Muscle of arm (tissue), 12 donors: ENCODE results near the gene AHDC1. TPM values are rescaled to one million over a fixed set of nuclear protein-coding genes. Genes with fewer than 3 reads are reported as not detected.
"Not testable (repeated sequence)": the region's sequence is repeated elsewhere in the genome, so short reads cannot be mapped to it uniquely, and the experiment has no call there.

Experiments
- DNase-seq: peaks from one replicate; pipeline ENCODE4 v3.0.0-alpha.2; 2013
- polyA plus RNA-seq, 12 donors: library from polyadenylated mRNA; unstranded; fragments of 120-200 nt; gene quantifications; one replicate each; pipeline ENCODE4 v1.2.1, GENCODE V29; 2013; ENCODE audit not compliant: insufficient read length in 12 of 12

AHDC1 gene
- polyA plus RNA-seq, 12 donors, result 67.2 to 136 (median 80.7) TPM; not detected in 1

DNA sequence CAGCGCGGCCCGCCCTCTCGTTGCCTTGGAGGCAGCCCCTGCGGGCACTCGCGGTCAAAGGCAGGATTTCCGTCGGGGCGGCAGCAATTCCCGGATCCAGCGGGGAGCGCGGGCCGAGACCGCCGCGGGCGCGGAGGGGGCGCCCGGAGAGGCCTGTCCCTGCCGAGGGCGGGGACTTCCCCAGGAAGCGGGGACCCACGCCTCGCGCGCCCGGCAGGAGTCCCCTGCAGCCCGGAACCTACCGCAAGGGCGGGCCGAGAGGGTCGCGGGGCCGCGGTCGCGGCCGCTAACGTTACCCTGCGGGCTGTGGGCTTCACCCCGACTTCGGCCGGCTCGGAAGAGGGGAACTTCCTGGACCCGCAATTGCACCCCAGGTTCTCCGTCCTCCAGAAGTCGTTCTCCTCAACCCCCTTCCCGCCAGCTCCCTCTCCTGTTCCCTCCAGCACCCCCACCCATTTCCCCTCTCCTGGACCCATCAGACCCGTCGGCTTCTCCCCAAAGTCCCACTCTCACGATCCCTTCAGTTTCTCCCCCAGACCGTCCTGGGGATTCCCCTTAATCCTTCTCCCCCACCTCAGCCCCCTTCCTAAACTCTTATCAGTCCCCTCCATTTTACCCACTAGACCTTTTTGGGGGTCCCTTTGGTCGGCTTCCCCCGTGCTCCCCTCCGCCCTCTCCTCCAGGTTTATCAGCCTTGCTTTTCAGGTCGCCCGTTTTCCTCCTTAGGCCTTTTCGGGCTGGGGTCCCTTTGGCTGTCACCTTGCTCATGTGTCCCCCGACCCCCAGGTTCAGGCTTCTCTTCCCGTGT lies 30.4 kb upstream of the AHDC1 start:
- DNase-seq, result no peak

GRCh38 chr1:27633640-27634176 lies 29.8 kb upstream of the AHDC1 start:
- no peak for DNase-seq

- no peak for DNase-seq
Measured at GRCh38 chr1:27633298-27633610, 29.3 kb upstream of the AHDC1 start.

- no peak for DNase-seq
Measured at GRCh38 chr1:27632387-27633297, 28.7 kb upstream of the AHDC1 start.

- DNase-seq, result no peak
Measured at GRCh38 chr1:27630859-27631491, 27.0 kb upstream of the AHDC1 start.

GRCh38 chr1:27628712-27629111 lies 24.8 kb upstream of the AHDC1 start:
- DNase-seq, result no peak

- DNase-seq, result not testable (repeated sequence)
Measured at GRCh38 chr1:27627733-27628132, 23.8 kb upstream of the AHDC1 start.

GRCh38 chr1:27627061-27627460 lies 23.1 kb upstream of the AHDC1 start:
- no peak for DNase-seq

- DNase-seq, result no peak
Measured at GRCh38 chr1:27626031-27626935, 22.3 kb upstream of the AHDC1 start.

DNA sequence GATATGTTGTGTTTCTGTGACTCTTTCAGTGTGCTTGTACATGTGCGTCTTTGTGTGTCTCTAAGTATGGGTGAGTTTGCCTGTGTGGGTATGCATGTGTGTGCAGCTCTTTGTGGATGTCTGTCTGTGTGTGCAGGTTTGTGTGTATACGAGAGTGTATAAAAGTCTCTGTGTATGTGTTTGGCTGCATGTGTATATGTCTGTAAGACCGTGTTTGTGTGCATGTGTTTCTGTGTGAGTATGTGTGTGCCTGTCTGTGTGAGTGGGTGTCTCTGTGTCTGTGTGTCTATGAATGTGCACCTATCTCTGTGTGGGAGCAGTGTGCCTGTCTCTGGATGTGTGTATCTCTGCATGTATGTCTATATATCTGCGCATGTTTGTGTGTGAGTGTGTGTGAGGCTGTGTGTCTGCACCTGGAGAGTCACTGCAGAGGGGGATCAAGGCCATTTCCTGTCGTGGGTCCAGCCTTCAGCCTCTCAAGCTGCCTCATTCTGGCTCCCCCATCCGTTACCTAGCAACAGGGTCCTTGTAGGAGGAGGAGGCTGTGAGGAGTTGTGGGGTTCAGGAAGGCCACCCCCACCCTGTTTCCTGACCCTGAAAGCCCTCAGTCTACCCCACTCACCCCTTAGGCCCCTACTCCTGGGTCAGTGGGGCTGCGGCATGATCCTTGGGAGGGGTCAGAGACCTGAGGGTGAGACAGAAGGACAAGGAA lies 20.7 kb upstream of the AHDC1 start:
- no peak for DNase-seq

DNA sequence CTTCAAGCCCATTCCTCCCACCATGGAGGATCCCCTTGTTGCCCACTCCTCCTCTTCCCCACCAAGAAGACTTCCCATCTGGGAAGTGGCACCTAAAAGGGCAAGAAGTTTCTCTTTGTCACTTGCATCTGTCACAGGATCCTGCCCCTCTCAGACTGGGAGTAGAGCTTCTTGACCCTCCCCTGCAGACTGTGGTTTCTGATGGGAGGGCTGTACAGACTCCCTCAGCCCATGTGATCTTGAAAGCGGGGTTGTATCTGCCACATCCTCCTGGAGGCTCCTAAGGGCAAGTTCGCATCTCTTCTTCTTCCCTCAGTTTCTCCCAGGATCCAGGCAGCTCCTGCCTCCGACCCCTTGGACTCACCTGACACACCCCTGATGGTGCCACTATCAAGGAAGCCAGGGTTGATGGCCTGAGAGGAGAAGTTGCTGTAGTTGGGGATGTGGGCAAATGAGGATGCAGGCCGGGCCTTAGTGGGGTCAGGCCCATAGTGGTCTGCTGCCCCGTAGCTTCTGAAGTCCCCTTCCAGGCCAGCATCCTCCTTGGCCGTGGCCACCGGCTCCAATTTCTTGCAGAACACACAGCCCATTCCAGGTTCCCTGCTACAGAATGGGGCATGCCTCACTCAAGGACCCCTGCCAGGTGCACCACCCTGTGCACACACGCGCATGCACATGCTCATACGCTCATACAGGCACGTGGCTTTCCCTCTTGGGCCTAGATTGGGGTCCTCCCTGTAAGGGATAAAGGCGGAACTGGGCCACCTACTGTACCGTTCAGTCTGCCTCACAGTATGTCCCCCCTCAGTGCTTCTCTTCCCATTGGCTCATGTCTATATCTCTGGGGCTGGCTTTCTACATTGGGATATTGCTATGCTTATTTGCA lies 19.6 kb upstream of the AHDC1 start:
- no peak for DNase-seq

DNA sequence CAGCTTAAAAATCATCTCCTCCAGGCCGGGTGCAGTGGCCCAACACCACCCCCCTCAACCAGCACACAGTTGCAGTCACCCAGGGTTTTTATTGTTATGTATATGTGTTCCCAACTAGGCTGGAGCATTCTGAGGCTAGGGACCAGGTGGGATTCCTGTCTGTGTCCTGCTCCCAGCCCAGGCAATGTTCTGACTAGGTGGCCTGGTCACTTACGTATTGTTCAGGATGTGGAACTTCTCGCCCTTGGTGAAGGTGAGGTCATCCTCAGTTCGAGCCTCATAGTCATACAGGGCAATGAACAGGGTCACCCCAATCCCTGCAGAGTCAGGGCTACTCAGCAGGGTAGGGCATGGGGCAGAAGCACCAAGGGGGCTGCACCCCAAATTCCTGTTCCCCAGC lies 18.9 kb upstream of the AHDC1 start:
- DNase-seq, result no peak

GRCh38 chr1:27621051-27621920 lies 17.3 kb upstream of the AHDC1 start:
- DNase-seq, result no peak

DNA sequence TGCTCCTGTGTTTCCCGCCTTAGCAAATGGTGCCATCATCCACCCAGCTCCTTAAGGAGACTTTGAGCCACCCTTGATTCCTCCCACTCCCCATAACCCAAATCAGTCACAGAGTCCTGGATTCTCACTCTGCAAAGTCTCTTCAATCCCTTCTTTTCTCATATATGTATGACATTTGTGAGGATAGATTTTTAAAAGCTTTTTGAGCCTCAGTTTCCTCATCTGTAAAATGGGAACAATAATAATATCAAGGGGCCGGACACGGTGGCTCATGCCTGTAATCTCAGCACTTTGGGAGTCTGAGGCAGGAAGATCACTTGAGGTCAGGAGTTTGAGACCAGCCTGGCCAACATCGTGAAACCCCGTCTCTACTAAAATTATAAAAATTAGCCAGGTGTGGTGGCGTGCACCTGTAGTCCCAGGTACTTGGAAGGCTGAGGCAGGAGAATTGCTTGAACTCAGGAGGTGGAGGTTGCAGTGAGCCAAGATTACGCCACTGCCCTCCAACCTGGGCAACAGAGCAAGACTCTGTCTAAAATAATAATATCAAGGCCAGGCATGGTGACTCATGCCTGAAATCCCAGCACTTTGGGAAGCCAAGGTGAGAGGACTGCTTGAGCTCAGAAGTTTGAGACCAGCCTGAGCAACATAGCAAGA lies 16.0 kb upstream of the AHDC1 start:
- not testable (repeated sequence) for DNase-seq

DNA sequence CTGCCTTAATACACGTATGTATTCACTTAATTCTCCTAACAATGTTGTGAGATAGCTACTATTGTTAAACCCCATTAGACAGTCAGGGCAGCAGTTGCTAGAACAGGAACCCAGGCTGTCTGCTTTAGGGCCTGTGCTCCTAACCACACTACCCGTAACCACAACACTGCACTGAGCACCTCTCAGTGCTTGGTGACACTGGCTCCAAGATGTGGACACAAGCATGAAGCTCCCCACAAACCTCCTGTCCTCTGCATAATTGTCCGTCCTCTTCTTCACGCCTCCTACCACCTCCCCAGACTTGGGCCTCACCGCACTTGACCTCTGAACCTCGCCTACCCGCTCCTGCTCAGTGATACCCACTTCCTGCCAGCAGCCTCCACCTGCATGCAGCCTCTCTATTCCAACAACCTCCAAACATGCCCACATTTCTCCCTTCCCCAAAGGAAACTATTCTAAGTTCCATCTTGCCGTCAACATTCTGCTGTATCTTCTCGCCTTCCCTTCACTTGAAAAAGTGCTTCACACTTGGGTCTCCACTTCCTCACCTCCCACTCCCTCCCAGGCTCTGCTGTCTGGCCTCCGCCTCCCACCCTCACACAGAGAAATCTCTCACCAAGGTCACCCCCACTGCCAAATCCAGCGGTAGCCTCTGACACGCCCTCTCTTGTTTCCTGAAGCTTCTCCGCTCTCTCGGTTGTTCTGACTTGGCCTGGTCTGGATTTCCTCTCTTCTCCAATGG lies 14.6 kb upstream of the AHDC1 start:
- no peak for DNase-seq

- DNase-seq, result no peak
Measured at GRCh38 chr1:27617420-27617819, 13.5 kb upstream of the AHDC1 start.

DNA sequence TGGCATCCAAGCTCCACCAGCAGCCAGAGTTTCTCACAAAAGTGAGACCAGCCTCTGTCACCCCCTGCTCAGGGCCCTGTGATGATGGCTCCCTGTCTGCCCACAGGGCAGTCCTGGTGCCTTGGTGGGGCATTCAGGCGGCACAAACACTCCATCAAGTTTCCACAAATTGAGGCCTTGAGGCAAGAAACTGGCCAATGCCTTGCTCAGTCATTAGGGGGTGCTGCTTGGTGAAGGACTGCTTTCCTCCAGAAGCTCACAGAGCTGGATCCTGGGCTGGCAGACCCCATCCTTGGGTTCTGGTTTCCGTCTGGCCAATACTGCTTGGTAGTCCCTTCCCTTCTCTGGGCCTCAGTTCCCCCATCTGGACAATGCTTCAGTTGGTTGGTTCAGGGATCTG lies 12.5 kb upstream of the AHDC1 start:
- no peak for DNase-seq
